ENCODE results near the gene P2RX6.

DNA sequence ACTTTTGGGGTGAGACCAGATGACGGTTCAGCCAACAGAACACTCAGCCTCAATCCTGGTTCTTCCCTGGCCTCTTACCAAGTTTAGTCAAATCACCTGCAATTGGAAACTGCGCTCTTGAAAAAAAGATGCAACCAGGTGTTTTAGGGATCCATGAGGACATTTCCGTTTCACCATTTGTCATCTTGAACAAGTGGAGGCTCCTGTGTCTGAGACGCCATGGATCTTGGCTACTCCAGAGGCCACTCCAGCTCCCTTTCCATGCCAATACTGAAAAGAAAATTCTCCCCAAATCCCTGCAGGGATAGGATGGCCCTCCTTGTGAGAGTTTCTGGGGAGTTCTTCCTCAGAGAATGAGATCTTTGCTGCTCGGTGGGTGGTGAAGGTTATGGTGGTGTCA, 58.5 kb downstream of the P2RX6 start:
- TF ChIP-seq, protein P1, sequence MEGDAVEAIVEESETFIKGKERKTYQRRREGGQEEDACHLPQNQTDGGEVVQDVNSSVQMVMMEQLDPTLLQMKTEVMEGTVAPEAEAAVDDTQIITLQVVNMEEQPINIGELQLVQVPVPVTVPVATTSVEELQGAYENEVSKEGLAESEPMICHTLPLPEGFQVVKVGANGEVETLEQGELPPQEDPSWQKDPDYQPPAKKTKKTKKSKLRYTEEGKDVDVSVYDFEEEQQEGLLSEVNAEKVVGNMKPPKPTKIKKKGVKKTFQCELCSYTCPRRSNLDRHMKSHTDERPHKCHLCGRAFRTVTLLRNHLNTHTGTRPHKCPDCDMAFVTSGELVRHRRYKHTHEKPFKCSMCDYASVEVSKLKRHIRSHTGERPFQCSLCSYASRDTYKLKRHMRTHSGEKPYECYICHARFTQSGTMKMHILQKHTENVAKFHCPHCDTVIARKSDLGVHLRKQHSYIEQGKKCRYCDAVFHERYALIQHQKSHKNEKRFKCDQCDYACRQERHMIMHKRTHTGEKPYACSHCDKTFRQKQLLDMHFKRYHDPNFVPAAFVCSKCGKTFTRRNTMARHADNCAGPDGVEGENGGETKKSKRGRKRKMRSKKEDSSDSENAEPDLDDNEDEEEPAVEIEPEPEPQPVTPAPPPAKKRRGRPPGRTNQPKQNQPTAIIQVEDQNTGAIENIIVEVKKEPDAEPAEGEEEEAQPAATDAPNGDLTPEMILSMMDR (conservative IDR thresholded peaks at IDR 0.05; ENCODE audit: low read length), result no peak
- no peak for TF ChIP-seq EZH2phosphoT487 (IDR thresholded peaks at IDR 0.05; ENCODE audit: borderline replicate concordance)

Data from Loucy (cell line).